ENCODE measurements around the gene BRD4. TPM values are rescaled to one million over a fixed set of nuclear protein-coding genes. Genes with fewer than 3 reads are reported as not detected.

Gene BRD4
- total RNA-seq, 2 experiments from 2014 or later = 33.6 to 143 TPM

- CTCF ChIA-PET (ENCODE audit: unreplicated experiment) = no interaction called here
- no peak overlapping the region for H2AFZ ChIP-seq (ENCODE audit: low read length)
- no peaks in the 10 kb centered on the region for H3K9me3 ChIP-seq (ENCODE audit: low read length)
- intact Hi-C loops (cut with micrococcal nuclease; ENCODE audit: unreplicated experiment) = no loop called here
- no peak overlapping the region for H3K27ac ChIP-seq (ENCODE audit: low read depth, low read length, poor library complexity, severe bottlenecking)
- DNase-seq (ENCODE audit: low spot score) = no peak
- H3K4me2 ChIP-seq (ENCODE audit: low read length) = no peak overlapping the region
- POLR2A ChIA-PET = no interaction called here
- peaks cover 67% of the 10 kb centered on the region for H3K36me3 ChIP-seq (ENCODE audit: insufficient read depth, low read length)
- BruUV-seq (replicated peaks) = no TSS peak
- no peak for TF ChIP-seq CTCF (conservative IDR thresholded peaks at IDR 0.05; ENCODE audit: low read length)
- TF ChIP-seq EZH2phosphoT487 (IDR thresholded peaks at IDR 0.05; ENCODE audit: borderline replicate concordance, low read depth, low read length) = no peak
- H3K9me2 ChIP-seq (ENCODE audit: insufficient read depth, low read length) = no peaks in the 10 kb centered on the region
- peaks cover 60% of the 10 kb centered on the region for H3K79me2 ChIP-seq (ENCODE audit: insufficient read depth, low read depth, low read length)
- peaks cover 18% of the 10 kb centered on the region for H4K20me1 ChIP-seq (ENCODE audit: insufficient read depth, low read length)
- H3K4me1 ChIP-seq (ENCODE audit: insufficient read depth, low read length, poor library complexity, severe bottlenecking) = peaks cover 18% of the 10 kb centered on the region
- H3K4me3 ChIP-seq (ENCODE audit: low read depth, low read length, poor library complexity, severe bottlenecking) = no peak overlapping the region
Observed at GRCh38 chr19:15374105-15374651, 41.8 kb upstream of the BRD4 start.

GRCh38 chr19:15373644-15374043, 41.3 kb upstream of the BRD4 start:
- no TSS peak for BruUV-seq (replicated peaks)
- H3K4me2 ChIP-seq (ENCODE audit: low read length) = no peak overlapping the region
- intact Hi-C loops (cut with micrococcal nuclease; ENCODE audit: unreplicated experiment) = no loop called here
- H3K27ac ChIP-seq (ENCODE audit: low read depth, low read length, poor library complexity, severe bottlenecking) = no peak overlapping the region
- H3K9me3 ChIP-seq (ENCODE audit: low read length) = no peaks in the 10 kb centered on the region
- H3K4me1 ChIP-seq (ENCODE audit: insufficient read depth, low read length, poor library complexity, severe bottlenecking) = peaks cover 18% of the 10 kb centered on the region
- H3K79me2 ChIP-seq (ENCODE audit: insufficient read depth, low read depth, low read length) = peaks cover 55% of the 10 kb centered on the region
- ChIA-PET POLR2A (no interaction called here), CTCF (ENCODE audit: unreplicated experiment) (no interaction called here)
- no peaks in the 10 kb centered on the region for H3K9me2 ChIP-seq (ENCODE audit: insufficient read depth, low read length)
- DNase-seq (ENCODE audit: low spot score) = no peak
- H4K20me1 ChIP-seq (ENCODE audit: insufficient read depth, low read length) = peaks cover 18% of the 10 kb centered on the region
- TF ChIP-seq EZH2phosphoT487 (IDR thresholded peaks at IDR 0.05; ENCODE audit: borderline replicate concordance, low read depth, low read length) (no peak), CTCF (conservative IDR thresholded peaks at IDR 0.05; ENCODE audit: low read length) (no peak)
- H3K4me3 ChIP-seq (ENCODE audit: low read depth, low read length, poor library complexity, severe bottlenecking) = no peak overlapping the region
- H3K36me3 ChIP-seq (ENCODE audit: insufficient read depth, low read length) = peaks cover 72% of the 10 kb centered on the region
- no peak overlapping the region for H2AFZ ChIP-seq (ENCODE audit: low read length)

- no TSS peak for BruUV-seq (replicated peaks)
- TF ChIP-seq CTCF (conservative IDR thresholded peaks at IDR 0.05; ENCODE audit: low read length) (no peak), EZH2phosphoT487 (IDR thresholded peaks at IDR 0.05; ENCODE audit: borderline replicate concordance, low read depth, low read length) (no peak)
- Histone ChIP-seq H3K9me2 (ENCODE audit: insufficient read depth, low read length) (no peaks in the 10 kb centered on the region), H3K9me3 (ENCODE audit: low read length) (no peaks in the 10 kb centered on the region), H3K4me2 (ENCODE audit: low read length) (no peak overlapping the region), H2AFZ (ENCODE audit: low read length) (no peak overlapping the region), H3K79me2 (ENCODE audit: insufficient read depth, low read depth, low read length) (peaks cover 47% of the 10 kb centered on the region), H3K27ac (ENCODE audit: low read depth, low read length, poor library complexity, severe bottlenecking) (no peak overlapping the region), H3K36me3 (ENCODE audit: insufficient read depth, low read length) (peaks cover 79% of the 10 kb centered on the region), H4K20me1 (ENCODE audit: insufficient read depth, low read length) (peaks cover 14% of the 10 kb centered on the region), H3K4me3 (ENCODE audit: low read depth, low read length, poor library complexity, severe bottlenecking) (no peak overlapping the region), H3K4me1 (ENCODE audit: insufficient read depth, low read length, poor library complexity, severe bottlenecking) (peaks cover 18% of the 10 kb centered on the region)
- CTCF ChIA-PET (ENCODE audit: unreplicated experiment) = no interaction called here
- POLR2A ChIA-PET = no interaction called here
- no peak for DNase-seq (ENCODE audit: low spot score)
- intact Hi-C loops (cut with micrococcal nuclease; ENCODE audit: unreplicated experiment) = no loop called here
Observed at GRCh38 chr19:15372891-15373301, 40.6 kb upstream of the BRD4 start.

Data from OCI-LY7 (cell line).